BLaER1 treated with 17β-estradiol and CSF1 and Interleukin-3, amounts not matched to agents 10 nM and 100 nM (cell line): Measurements from ENCODE around the gene LAIR2.
A peak's percentile ranks its signal among the peaks of the same experiment; 100 is the strongest.
"Not testable (repeated sequence)": the region's sequence is repeated elsewhere in the genome, so short reads cannot be mapped to it uniquely, and the experiment has no call there.

ENCODE experiments used
- H3K27ac ChIP-seq, 11 experiments: shearing (Covaris generic); formaldehyde crosslinking; 2 replicates each; pipeline ENCODE4 v1.8.1; 2022
- H3K27me3 ChIP-seq, 11 experiments: shearing (Covaris generic); formaldehyde crosslinking; 2 replicates each; pipeline ENCODE4 v1.8.1; 2022
- H3K36me3 ChIP-seq, 11 experiments: shearing (Covaris generic); formaldehyde crosslinking; 2 replicates each; pipeline ENCODE4 v1.8.1; 2022
- H3K4me1 ChIP-seq, 10 experiments: shearing (Covaris generic); formaldehyde crosslinking; 2 replicates each; pipeline ENCODE4 v1.8.1; 2022
- H3K4me2 ChIP-seq, 11 experiments: shearing (Covaris generic); formaldehyde crosslinking; 2 replicates each; pipeline ENCODE4 v1.8.1; 2022
- H3K4me3 ChIP-seq, 10 experiments: shearing (Covaris generic); formaldehyde crosslinking; 2 replicates each; pipeline ENCODE4 v1.8.1; 2022
- H3K9ac ChIP-seq, 11 experiments: shearing (Covaris generic); formaldehyde crosslinking; 2 replicates each; pipeline ENCODE4 v1.8.1; 2022
- H3K9me3 ChIP-seq, 11 experiments: shearing (Covaris generic); formaldehyde crosslinking; replicated peaks in 1 of 11; 2 replicates each; pipeline ENCODE4 v1.8.1; 2022
- H4K20me1 ChIP-seq, 11 experiments: shearing (Covaris generic); formaldehyde crosslinking; 2 replicates each; pipeline ENCODE4 v1.8.1; 2022
- Cebpa-rat ChIP-seq, 11 experiments: shearing (Covaris generic); IDR thresholded peaks; 2 replicates each; pipeline ENCODE4 v1.8.1; 2022

LAIR2 gene

DNA sequence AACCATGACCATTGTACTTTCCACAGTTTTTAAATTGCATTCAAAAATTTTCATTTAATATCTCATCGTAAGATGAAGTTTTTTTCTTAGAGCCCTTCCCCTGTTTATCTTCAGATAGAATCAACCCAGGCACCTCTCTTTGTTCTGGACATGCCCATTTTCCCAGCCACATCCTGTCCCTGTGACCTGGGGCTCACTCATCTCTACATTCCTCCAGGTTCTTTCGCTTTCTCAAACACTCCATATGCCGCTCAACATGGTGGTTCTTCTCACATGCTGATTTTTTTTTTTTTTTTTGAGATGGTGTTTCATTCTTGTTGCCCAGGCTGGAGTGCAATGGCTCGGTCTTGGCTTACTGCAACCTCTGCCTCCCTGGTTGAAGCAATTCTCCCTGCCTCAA lies 2.9 kb downstream of the LAIR2 start:
- peaks cover 0 to 18% (median 0%) of the 10 kb centered on the region in 11 experiments; a peak in 2 of 22 replicates for H3K27me3 ChIP-seq
- H3K9ac ChIP-seq, H3K27ac ChIP-seq, H3K36me3 ChIP-seq, H3K9me3 ChIP-seq, H3K4me3 ChIP-seq, H4K20me1 ChIP-seq: not testable (repeated sequence)
- H3K4me1 ChIP-seq: peaks cover 26 to 48% (median 35%) of the 10 kb centered on the region in 10 experiments
- H3K4me2 ChIP-seq: peak overlapping the region in 4 of 11 experiments; percentile 46 to 68 (median 49); a peak in 4 of 22 replicates

GRCh38 chr19:54506079-54506478 lies 3.4 kb downstream of the LAIR2 start:
- Histone ChIP-seq H3K36me3 (no peaks in the 10 kb centered on the region), H3K4me1 (peaks cover 26 to 48% (median 35%) of the 10 kb centered on the region in 10 experiments), H3K9ac (no peak overlapping the region), H4K20me1 (no peaks in the 10 kb centered on the region), H3K4me3 (no peak overlapping the region), H3K27me3 (peaks cover 0 to 16% (median 0%) of the 10 kb centered on the region in 11 experiments; a peak in 2 of 22 replicates), H3K4me2 (peak overlapping the region; percentile 36 to 68 (median 51)), H3K9me3 (no peaks in the 10 kb centered on the region; a peak in 1 of 22 replicates), H3K27ac (no peak overlapping the region)
- TF ChIP-seq Cebpa-rat (IDR thresholded peaks at IDR 0.05): no peak

GRCh38 chr19:54507038-54507717 lies 4.5 kb downstream of the LAIR2 start:
- H4K20me1 ChIP-seq, H3K36me3 ChIP-seq, H3K4me3 ChIP-seq, H3K9me3 ChIP-seq, H3K9ac ChIP-seq: not testable (repeated sequence)
- H3K4me1 ChIP-seq: peaks cover 26 to 46% (median 35%) of the 10 kb centered on the region in 10 experiments
- peak overlapping the region; percentile 48 to 73 (median 58) for H3K4me2 ChIP-seq
- peak overlapping the region in 2 of 11 experiments; percentile 13 to 27; a peak in 1 of 22 replicates for H3K27ac ChIP-seq
- H3K27me3 ChIP-seq: peaks cover 0 to 16% (median 0%) of the 10 kb centered on the region in 11 experiments; a peak in 2 of 22 replicates

GRCh38 chr19:54507824-54508223 lies 5.2 kb downstream of the LAIR2 start:
- H4K20me1 ChIP-seq: no peaks in the 10 kb centered on the region
- H3K4me2 ChIP-seq: peak overlapping the region; percentile 48 to 73 (median 58)
- peaks cover 0 to 13% (median 0%) of the 10 kb centered on the region in 11 experiments; a peak in 2 of 22 replicates for H3K27me3 ChIP-seq
- no peaks in the 10 kb centered on the region; a peak in 1 of 22 replicates for H3K9me3 ChIP-seq
- peak overlapping the region in 1 of 11 experiments; percentile 27; a peak in 1 of 22 replicates for H3K27ac ChIP-seq
- H3K4me3 ChIP-seq: no peak overlapping the region
- no peak overlapping the region for H3K9ac ChIP-seq
- TF ChIP-seq Cebpa-rat (IDR thresholded peaks at IDR 0.05): no peak
- H3K36me3 ChIP-seq: no peaks in the 10 kb centered on the region
- H3K4me1 ChIP-seq: peaks cover 26 to 40% (median 31%) of the 10 kb centered on the region in 10 experiments

DNA sequence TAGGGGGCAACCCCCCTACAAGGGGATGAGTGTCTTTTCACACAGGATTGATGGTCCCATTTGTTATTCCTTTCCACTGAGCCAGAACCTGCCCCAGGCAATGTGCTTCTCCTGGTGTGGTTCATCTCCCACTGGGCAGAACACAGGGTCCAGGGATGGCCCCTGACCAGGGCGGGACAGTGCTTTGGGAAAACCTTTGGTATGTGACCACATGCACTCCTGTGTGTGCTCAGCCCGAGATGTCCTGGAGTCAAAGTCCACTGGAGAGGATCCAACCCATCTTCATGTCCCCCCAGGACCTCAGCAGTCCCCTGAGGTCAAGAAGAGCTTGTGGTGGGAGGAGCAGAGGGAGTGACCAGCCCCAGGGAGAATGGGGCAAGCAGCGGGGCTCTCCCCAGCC lies 5.9 kb downstream of the LAIR2 start:
- H3K4me2 ChIP-seq: peak overlapping the region; percentile 44 to 73 (median 58); a peak in 20 of 22 replicates

GRCh38 chr19:54509200-54509940 lies 6.7 kb downstream of the LAIR2 start:
- not testable (repeated sequence) for H3K9me3 ChIP-seq, H3K36me3 ChIP-seq, H3K4me3 ChIP-seq, H3K27ac ChIP-seq, H3K4me2 ChIP-seq, H3K9ac ChIP-seq, H4K20me1 ChIP-seq
- Histone ChIP-seq H3K4me1 (peaks cover 25 to 35% (median 28%) of the 10 kb centered on the region in 10 experiments), H3K27me3 (peaks cover 0 to 11% (median 0%) of the 10 kb centered on the region in 11 experiments; a peak in 2 of 22 replicates)

More for the DNA sequence above, 5.9 kb downstream of the LAIR2 start:
- Histone ChIP-seq H3K4me1 (peaks cover 25 to 35% (median 28%) of the 10 kb centered on the region in 10 experiments), H3K9ac (peak overlapping the region in 1 of 11 experiments; percentile 40; a peak in 1 of 22 replicates), H3K27me3 (peaks cover 0 to 10% (median 0%) of the 10 kb centered on the region in 11 experiments; a peak in 2 of 22 replicates), H3K27ac (peak overlapping the region in 2 of 11 experiments; percentile 38 to 50; a peak in 2 of 22 replicates)
- H3K4me3 ChIP-seq, H3K36me3 ChIP-seq, H4K20me1 ChIP-seq, H3K9me3 ChIP-seq: not testable (repeated sequence)

DNA sequence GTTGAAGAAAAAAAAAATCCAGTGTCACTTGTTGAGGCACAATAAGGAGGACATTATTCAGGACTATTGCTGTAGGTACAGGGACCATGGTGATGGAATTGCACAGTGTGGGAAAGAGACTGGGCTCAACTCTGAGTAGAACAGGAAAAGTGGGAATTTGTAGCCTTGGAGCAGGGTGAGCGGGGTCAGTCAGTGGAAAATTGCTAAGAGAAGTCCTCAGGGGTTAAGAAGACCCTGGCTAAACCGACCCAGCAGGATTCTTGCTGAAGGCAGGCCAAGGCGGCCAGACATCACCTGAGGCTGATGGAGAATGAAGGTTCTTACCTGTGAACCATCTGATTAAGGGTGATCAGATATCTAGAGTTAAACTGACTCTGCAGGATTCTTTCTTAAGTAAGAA lies 12.5 kb downstream of the LAIR2 start:
- no peak for TF ChIP-seq Cebpa-rat (IDR thresholded peaks at IDR 0.05)
- H4K20me1 ChIP-seq: no peaks in the 10 kb centered on the region
- no peak overlapping the region for H3K27ac ChIP-seq
- no peak overlapping the region for H3K4me2 ChIP-seq
- H3K36me3 ChIP-seq: no peaks in the 10 kb centered on the region
- no peak overlapping the region for H3K9ac ChIP-seq
- no peak overlapping the region for H3K4me3 ChIP-seq
- H3K9me3 ChIP-seq: no peaks in the 10 kb centered on the region
- H3K4me1 ChIP-seq: peaks cover 16 to 35% (median 27%) of the 10 kb centered on the region in 10 experiments
- H3K27me3 ChIP-seq: peaks cover 0 to 24% (median 0%) of the 10 kb centered on the region in 11 experiments; a peak in 7 of 22 replicates

- peak overlapping the region in 3 of 11 experiments; percentile 7 to 76 (median 21); a peak in 3 of 22 replicates for H3K4me2 ChIP-seq
- H3K9ac ChIP-seq: no peak overlapping the region
- no peaks in the 10 kb centered on the region for H4K20me1 ChIP-seq
- H3K4me1 ChIP-seq: peaks cover 40 to 57% (median 50%) of the 10 kb centered on the region in 10 experiments
- no peak overlapping the region for H3K4me3 ChIP-seq
- no peaks in the 10 kb centered on the region for H3K36me3 ChIP-seq
- no peaks in the 10 kb centered on the region for H3K9me3 ChIP-seq
- H3K27ac ChIP-seq: no peak overlapping the region
- H3K27me3 ChIP-seq: peaks cover 0 to 27% (median 0%) of the 10 kb centered on the region in 11 experiments; a peak in 7 of 22 replicates
- TF ChIP-seq Cebpa-rat (IDR thresholded peaks at IDR 0.05): no peak
Measured at GRCh38 chr19:54517483-54517882, 14.9 kb downstream of the LAIR2 start.

DNA sequence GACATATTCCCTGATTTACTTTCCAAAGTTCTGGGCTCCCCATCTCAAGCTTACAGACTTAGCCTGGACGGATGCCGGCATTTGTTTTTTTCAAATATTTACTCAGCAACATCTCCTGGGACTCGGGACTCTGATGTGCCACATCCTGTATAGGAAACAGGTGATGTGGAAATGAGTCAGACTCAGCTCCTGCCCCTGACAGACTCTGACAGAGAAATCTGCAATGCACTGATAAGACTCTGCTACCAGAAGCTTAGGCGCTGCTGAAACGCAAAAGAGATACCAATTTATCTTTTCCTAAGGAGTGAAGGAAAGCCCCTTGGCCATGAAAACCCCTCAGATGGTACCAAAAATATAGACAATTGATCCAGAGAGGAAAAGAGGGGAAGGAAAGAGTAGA lies 16.2 kb downstream of the LAIR2 start:
- TF ChIP-seq Cebpa-rat (IDR thresholded peaks at IDR 0.05): peak in 2 of 11 experiments; percentile 39 to 74; a peak in 3 of 22 replicates
- Histone ChIP-seq H4K20me1 (no peaks in the 10 kb centered on the region), H3K9me3 (no peaks in the 10 kb centered on the region), H3K27ac (peak overlapping the region in 8 of 11 experiments; percentile 27 to 83 (median 74); a peak in 14 of 22 replicates), H3K27me3 (peaks cover 0 to 27% (median 0%) of the 10 kb centered on the region in 11 experiments; a peak in 7 of 22 replicates), H3K4me1 (peaks cover 53 to 70% (median 64%) of the 10 kb centered on the region in 10 experiments), H3K4me3 (no peak overlapping the region; a peak in 2 of 20 replicates), H3K9ac (peak overlapping the region in 6 of 11 experiments; percentile 18 to 72 (median 68); a peak in 13 of 22 replicates), H3K36me3 (no peaks in the 10 kb centered on the region), H3K4me2 (peak overlapping the region in 10 of 11 experiments; percentile 59 to 96 (median 88); a peak in 20 of 22 replicates)
